ENCODE measurements around the gene FAM131C. TPM values are rescaled to one million over a fixed set of nuclear protein-coding genes. Genes with fewer than 3 reads are reported as not detected.

FAM131C gene
- total and polyA plus RNA-seq, 2 experiments from 2014 or later, result 0.71 to 1.3 TPM

GRCh38 chr1:16117369-16117768 lies 43.9 kb upstream of the FAM131C start:
- no peak overlapping the region for H2AFZ ChIP-seq
- 0 out of 2 replicates have a peak, but pooled peaks cover 3% of the 10 kb centered on the region for H4K20me1 ChIP-seq (replicated peaks; ENCODE audit: insufficient read depth)
- no peak for ATAC-seq
- H3K27me3 Mint-ChIP-seq (ENCODE audit: insufficient read depth, low read depth, poor library complexity), result peaks cover 12% of the 10 kb centered on the region
- no peaks in the 10 kb centered on the region for H3K9me2 ChIP-seq (ENCODE audit: insufficient read depth)
- no peaks in the 10 kb centered on the region; the same call in 2 of the 3 replicates for H3K36me3 Mint-ChIP-seq (ENCODE audit: low read depth)
- TF ChIP-seq NANOG (IDR thresholded peaks at IDR 0.05; ENCODE audit: borderline replicate concordance), result no peak
- no peak for TF ChIP-seq EZH2 (IDR thresholded peaks at IDR 0.05; ENCODE audit: low read depth, unreplicated experiment)
- no peaks in the 10 kb centered on the region for H3K9me3 Mint-ChIP-seq
- H3K4me1 ChIP-seq (ENCODE audit: insufficient read depth), result peaks cover 59% of the 10 kb centered on the region
- H3K27ac ChIP-seq (ENCODE audit: low read depth), result no peak overlapping the region
- no peaks in the 10 kb centered on the region for H3K79me2 ChIP-seq (replicated peaks; ENCODE audit: insufficient read depth)
- H3K4me3 Mint-ChIP-seq, result no peak overlapping the region
- no peak for DNase-seq (ENCODE audit: low spot score)
- H3K4me1 Mint-ChIP-seq, result peaks cover 66% of the 10 kb centered on the region
- no peak overlapping the region for H3K4me2 ChIP-seq
- no peak overlapping the region for H3K4me3 ChIP-seq
- no peaks in the 10 kb centered on the region for H3K36me3 ChIP-seq (ENCODE audit: insufficient read depth)
- H3K27ac Mint-ChIP-seq, result no peak overlapping the region
- 0 out of 2 replicates have a peak, but pooled peaks cover 3% of the 10 kb centered on the region for H3F3A ChIP-seq (replicated peaks; ENCODE audit: low read depth)
- H3K27me3 ChIP-seq (ENCODE audit: insufficient read depth), result no peaks in the 10 kb centered on the region

- H3K27me3 ChIP-seq (ENCODE audit: insufficient read depth), result no peaks in the 10 kb centered on the region
- H3K79me2 ChIP-seq (replicated peaks; ENCODE audit: insufficient read depth), result no peaks in the 10 kb centered on the region
- 0 out of 2 replicates have a peak, but pooled peaks cover under 1% of the 10 kb centered on the region for H4K20me1 ChIP-seq (replicated peaks; ENCODE audit: insufficient read depth)
- peak overlapping the region; percentile 72; the same call in 1 of the 2 replicates for H3K27ac ChIP-seq (ENCODE audit: low read depth)
- peak overlapping the region; percentile 15; the same call in 1 of the 2 replicates for H3K4me3 ChIP-seq
- H3K27ac Mint-ChIP-seq, result peak overlapping the region; percentile 61; the same call in 1 of the 2 replicates
- H3K9me2 ChIP-seq (ENCODE audit: insufficient read depth), result no peaks in the 10 kb centered on the region
- peaks cover 53% of the 10 kb centered on the region for H3K4me1 ChIP-seq (ENCODE audit: insufficient read depth)
- H3K27me3 Mint-ChIP-seq (ENCODE audit: insufficient read depth, low read depth, poor library complexity), result peaks cover 14% of the 10 kb centered on the region
- H3K36me3 ChIP-seq (ENCODE audit: insufficient read depth), result no peaks in the 10 kb centered on the region
- no peaks in the 10 kb centered on the region; the same call in 2 of the 3 replicates for H3K36me3 Mint-ChIP-seq (ENCODE audit: low read depth)
- peak overlapping the region; percentile 78 for H3K4me2 ChIP-seq
- H3K4me1 Mint-ChIP-seq, result peaks cover 62% of the 10 kb centered on the region
- H3K4me3 Mint-ChIP-seq, result peak overlapping the region; percentile 44; the same call in 2 of the 3 replicates
- ATAC-seq, result peak; percentile 4; the same call in 2 of the 3 replicates
- TF ChIP-seq STAT1 (IDR thresholded peaks at IDR 0.05; ENCODE audit: unreplicated experiment), result no peak
- TF ChIP-seq REST (IDR thresholded peaks at IDR 0.05; ENCODE audit: unreplicated experiment), result no peak
- no peak for TF ChIP-seq JUNB (IDR thresholded peaks at IDR 0.05; ENCODE audit: unreplicated experiment)
- TF ChIP-seq CTCF (conservative IDR thresholded peaks at IDR 0.05; ENCODE audit: low read depth in 2 of 2), result 0 out of 4 replicates have a peak, but pooled peaks of 1 of the 2 experiments have one; percentile 2
- 0 out of 2 replicates have a peak, but pooled peaks cover 3% of the 10 kb centered on the region for H3F3A ChIP-seq (replicated peaks; ENCODE audit: low read depth)
- no peak for DNase-seq (ENCODE audit: low spot score)
- no peaks in the 10 kb centered on the region for H3K9me3 Mint-ChIP-seq
- peak overlapping the region; percentile 75; the same call in 1 of the 2 replicates for H2AFZ ChIP-seq
Observed at GRCh38 chr1:16116625-16117024, 43.2 kb upstream of the FAM131C start.

Data from GM23338 (cell line).